Large intestine (tissue), 3 donors: ENCODE data around the gene FLRT1. TPM values are rescaled to one million over a fixed set of nuclear protein-coding genes. Genes with fewer than 3 reads are reported as not detected.
A peak's percentile ranks its signal among the peaks of the same experiment; 100 is the strongest.

Source experiments
- DNase-seq, 2 donors: peaks; one replicate each; pipeline versions ENCODE4 v3.0.0 to v3.0.0-alpha.2; 2013
- H3K27ac ChIP-seq: one replicate; pipeline ENCODE4 v1.5.1; 2013; ENCODE audit warnings: low read length
- H3K27me3 ChIP-seq: 2 replicates; pipeline ENCODE4 v1.6.1; 2013; ENCODE audit warnings: low read length; ENCODE audit not compliant: control insufficient read depth, insufficient read depth
- H3K36me3 ChIP-seq: 2 replicates; pipeline ENCODE4 v1.6.1; 2013; ENCODE audit warnings: low read length; ENCODE audit not compliant: control insufficient read depth, insufficient read depth
- H3K4me1 ChIP-seq: one replicate; pipeline ENCODE4 v1.6.1; 2013; ENCODE audit warnings: low read length; ENCODE audit not compliant: control insufficient read depth, insufficient read depth
- H3K4me3 ChIP-seq: one replicate; pipeline ENCODE4 v1.5.1; 2013; ENCODE audit warnings: low read length
- H3K9me3 ChIP-seq: one replicate; pipeline ENCODE4 v1.6.1; 2013; ENCODE audit warnings: mild to moderate bottlenecking, low read depth, low read length, moderate library complexity; ENCODE audit not compliant: control insufficient read depth
- WGBS: methylation state at CpG from one replicate; pipeline ENCODE4 v1.1.5; 2013; ENCODE audit warnings: low lambda C conversion rate; ENCODE audit not compliant: insufficient coverage; 5-methylcytosine and 5-hydroxymethylcytosine counted together
- polyA plus RNA-seq: library from polyadenylated mRNA; unstranded; fragments of 120-200 nt; gene quantifications from one replicate; pipeline ENCODE4 v1.2.1, GENCODE V29; 2013

The FLRT1 gene
- polyA plus RNA-seq, 1 donor: 1.9 TPM

DNA sequence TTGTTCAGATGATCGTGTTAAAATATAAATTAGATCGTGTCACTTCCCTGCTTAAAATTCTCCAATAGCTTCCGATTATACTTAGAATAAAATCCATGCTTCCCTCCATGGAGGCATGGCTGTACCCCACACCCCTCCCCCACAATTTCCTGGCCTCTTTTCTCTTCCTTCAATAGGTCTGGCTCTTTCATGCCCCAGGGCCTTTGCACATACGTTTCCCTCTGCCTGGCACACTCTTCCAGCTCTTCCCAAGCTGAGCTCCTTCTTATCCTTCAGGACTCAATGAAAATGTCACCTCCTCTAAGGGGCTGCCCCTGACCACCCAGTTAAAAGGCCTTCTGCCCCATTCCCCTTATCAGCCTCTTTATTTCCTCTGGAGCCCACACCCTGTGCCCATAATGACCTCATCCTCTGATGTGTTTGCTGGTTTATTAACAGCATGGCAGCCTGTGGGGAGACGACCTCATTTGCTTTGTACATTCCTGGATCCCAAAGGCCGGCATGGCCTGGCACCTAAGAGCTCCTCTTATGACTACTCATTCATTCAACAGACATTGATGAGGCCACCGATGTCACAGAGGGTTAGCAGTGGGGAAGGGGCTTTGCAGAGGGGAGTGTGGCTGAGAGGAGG lies 9.0 kb upstream of the FLRT1 start:
- DNase-seq: no peak
- H3K36me3 ChIP-seq: no peaks in the 10 kb centered on the region
- no peak overlapping the region for H3K27ac ChIP-seq
- no peaks in the 10 kb centered on the region for H3K4me1 ChIP-seq
- H3K27me3 ChIP-seq: peaks cover 7% of the 10 kb centered on the region
- WGBS: no CpG with 5 or more reads among the region's 7 CpGs
- H3K4me3 ChIP-seq: no peak overlapping the region
- peaks cover 3% of the 10 kb centered on the region for H3K9me3 ChIP-seq

DNA sequence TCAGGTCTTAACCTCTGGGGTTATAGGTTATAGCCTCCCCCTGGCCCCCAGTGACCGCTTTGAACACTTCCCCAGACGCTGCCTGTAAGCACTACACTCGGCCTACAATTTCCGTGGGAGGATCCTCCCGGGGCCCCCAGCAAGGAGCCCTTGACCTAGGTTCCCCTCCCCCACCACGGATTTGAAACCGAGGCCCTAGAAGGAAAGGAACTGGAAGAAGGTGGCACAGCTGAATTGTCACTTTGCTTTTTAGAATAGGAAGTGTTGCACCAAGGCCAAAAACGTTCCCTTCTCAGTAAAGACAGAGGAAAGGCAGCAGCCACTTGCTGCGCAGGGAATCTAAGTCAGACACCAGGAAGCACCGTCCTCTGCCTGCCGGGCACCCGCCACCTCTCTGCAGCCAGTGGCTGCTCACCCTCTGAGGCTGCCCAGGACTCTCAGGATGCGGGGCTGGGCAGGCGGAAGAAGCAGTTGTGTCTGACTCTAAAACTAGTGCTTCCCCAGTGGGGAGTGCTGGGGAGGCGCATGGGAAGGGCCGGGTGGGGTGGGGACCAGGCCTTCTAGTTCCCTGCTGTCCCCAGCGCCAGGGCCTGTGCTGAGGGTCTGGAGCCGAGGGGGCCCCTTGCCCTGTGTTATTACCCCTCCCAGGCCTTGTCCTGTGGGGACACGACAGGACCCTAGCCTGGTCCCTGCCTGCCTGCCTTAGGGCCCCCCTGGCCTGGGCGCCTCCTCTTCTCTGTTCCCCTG lies 7.9 kb upstream of the FLRT1 start:
- Histone ChIP-seq H3K9me3 (peaks cover 3% of the 10 kb centered on the region), H3K27ac (no peak overlapping the region), H3K36me3 (no peaks in the 10 kb centered on the region), H3K27me3 (peaks cover 9% of the 10 kb centered on the region), H3K4me1 (no peaks in the 10 kb centered on the region), H3K4me3 (no peak overlapping the region)
- no CpG with 5 or more reads among the region's 20 CpGs for WGBS
- DNase-seq: no peak

DNA sequence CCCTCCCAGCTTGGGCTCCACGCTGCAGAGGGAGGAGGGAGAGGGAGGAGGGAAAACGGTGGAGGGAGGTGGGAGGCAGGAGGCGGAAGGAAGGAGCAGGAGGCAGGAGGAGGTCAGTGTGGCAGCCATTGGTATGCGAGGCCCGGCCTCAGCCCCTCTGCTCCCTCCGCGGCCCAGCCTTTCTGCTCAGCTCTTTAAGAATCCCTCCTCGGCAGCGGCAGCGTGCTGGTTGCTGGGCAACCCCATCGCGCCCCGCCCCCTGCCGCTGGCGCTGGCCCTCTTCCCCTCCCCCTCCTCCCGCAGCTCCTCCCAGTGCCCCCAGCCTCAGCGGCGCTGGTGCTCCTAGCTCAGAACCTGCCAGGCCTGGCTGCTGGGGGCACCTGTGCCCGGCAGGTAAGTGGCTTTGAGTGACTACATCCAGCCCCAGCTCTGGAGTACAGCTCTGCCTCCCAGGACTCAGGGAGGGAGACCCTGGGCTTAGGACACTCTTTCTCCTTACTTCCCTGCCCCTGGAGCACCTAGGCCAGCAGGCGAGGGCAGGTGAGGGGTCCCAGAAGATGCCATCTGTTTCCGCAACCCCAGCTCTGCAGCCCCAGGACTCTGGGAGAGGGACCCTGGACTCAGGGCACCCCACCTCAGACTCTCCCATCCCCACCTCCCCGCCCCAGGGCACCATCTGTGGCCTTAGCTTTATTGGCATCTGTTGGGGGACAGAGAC lies 7.2 kb upstream of the FLRT1 start:
- H3K27ac ChIP-seq: no peak overlapping the region
- WGBS: no CpG with 5 or more reads among the region's 22 CpGs
- no peaks in the 10 kb centered on the region for H3K36me3 ChIP-seq
- peaks cover 9% of the 10 kb centered on the region for H3K27me3 ChIP-seq
- DNase-seq: no peak
- peaks cover 3% of the 10 kb centered on the region for H3K9me3 ChIP-seq
- H3K4me3 ChIP-seq: no peak overlapping the region
- H3K4me1 ChIP-seq: no peaks in the 10 kb centered on the region

DNA sequence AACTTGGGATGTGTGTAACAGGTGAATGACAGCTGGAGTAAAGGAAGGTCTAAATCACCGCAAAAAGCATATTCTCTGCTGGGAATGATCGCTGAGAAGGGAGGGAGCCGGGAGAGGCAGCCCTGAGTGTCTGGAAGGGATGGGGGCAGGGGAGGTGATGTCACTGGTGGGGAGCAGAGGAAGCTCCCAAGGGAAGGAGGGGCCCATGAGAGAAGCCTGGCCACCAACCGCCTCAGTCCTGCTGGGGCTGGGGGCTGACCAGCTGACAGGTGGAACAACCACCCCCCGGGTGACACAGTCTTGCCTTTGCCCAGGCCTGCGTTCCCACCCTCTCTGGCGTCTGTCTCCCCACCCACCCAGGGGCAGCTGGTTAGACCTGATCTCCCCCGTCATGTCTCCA lies 6.0 kb upstream of the FLRT1 start:
- H3K9me3 ChIP-seq: peaks cover 3% of the 10 kb centered on the region
- no peak for DNase-seq
- H3K4me1 ChIP-seq: no peaks in the 10 kb centered on the region
- no CpG with 5 or more reads among the region's 8 CpGs for WGBS
- H3K4me3 ChIP-seq: no peak overlapping the region
- peaks cover 21% of the 10 kb centered on the region for H3K27me3 ChIP-seq
- H3K36me3 ChIP-seq: no peaks in the 10 kb centered on the region
- H3K27ac ChIP-seq: no peak overlapping the region

DNA sequence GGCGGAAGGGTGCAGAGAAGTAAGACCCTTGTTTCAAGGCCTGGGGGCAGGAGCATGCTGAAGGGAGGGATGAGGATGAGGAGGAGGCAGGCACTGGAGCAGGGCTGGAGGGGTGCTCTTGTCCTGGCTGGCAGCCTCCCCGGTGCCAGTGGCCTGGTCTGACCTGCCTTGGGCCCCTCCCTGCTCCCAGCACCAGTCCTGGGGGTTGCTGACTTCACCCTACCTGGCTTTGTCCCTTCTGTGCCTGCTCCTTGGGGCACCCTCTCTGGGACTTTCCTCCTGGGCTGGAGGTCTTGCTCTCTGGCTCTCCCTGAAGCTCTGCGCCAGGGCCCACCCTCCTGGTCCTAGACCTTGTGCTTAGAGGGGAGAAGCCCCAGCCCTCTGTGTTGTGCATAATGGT lies 4.7 kb upstream of the FLRT1 start:
- no peak overlapping the region for H3K27ac ChIP-seq
- peaks cover 28% of the 10 kb centered on the region for H3K27me3 ChIP-seq

DNA sequence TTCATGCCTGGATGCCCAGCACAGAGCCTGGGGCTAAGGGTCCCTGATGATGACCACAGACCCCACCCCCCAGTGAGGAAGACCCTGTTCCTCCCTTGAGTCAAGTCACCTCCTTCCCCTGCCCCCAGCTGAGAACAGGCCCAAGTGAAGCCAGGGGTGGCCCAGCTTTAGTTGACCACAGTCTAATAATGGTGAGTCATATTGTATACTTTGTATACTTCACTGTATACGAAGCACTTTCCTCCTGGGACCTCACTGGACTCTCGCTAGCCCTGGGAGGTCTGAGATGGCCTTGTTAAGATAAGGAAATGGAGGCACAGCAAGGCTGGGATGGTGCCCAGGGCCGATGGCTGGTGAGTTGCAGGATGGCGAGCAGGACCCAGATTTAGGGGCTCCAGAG lies 3.7 kb upstream of the FLRT1 start:
- DNase-seq: no peak
- no CpG with 5 or more reads among the region's 4 CpGs for WGBS

More for the DNA sequence above, 4.7 kb upstream of the FLRT1 start:
- Histone ChIP-seq H3K36me3 (no peaks in the 10 kb centered on the region), H3K4me1 (no peaks in the 10 kb centered on the region), H3K4me3 (no peak overlapping the region), H3K9me3 (peaks cover 3% of the 10 kb centered on the region)
- no peak for DNase-seq
- WGBS: no CpG with 5 or more reads among the region's 3 CpGs

DNA sequence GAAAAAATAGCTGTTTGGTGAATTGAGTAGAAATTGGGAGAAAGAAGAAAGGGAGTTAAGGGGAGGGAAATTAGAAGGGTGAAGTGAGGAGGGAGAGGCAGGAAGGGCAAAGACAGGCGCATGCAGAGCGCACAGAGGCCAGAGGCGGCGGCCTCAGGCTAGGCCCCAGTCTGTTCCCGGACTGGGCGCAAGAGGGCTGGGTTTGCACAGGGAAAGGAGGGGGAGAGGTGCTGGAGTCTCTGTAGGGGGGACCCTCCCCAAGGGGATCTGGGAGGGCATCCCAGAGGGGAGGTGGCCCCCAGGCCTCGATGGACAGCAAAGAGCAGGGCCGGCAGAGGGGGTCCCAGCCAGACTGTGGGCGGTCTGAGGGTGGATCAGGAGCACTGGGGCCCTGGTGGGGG lies 1.3 kb upstream of the FLRT1 start:
- whole genome bisulfite sequencing: 80% methylated on average over 1 of the region's 9 CpGs
- no peak overlapping the region for H3K27ac ChIP-seq
- H3K4me1 ChIP-seq: no peaks in the 10 kb centered on the region
- H3K27me3 ChIP-seq: peaks cover 41% of the 10 kb centered on the region
- no peak for DNase-seq
- H3K36me3 ChIP-seq: no peaks in the 10 kb centered on the region
- peaks cover 3% of the 10 kb centered on the region for H3K9me3 ChIP-seq
- H3K4me3 ChIP-seq: no peak overlapping the region

More for the DNA sequence above, 3.7 kb upstream of the FLRT1 start:
- H3K9me3 ChIP-seq: peaks cover 4% of the 10 kb centered on the region
- peaks cover 38% of the 10 kb centered on the region for H3K27me3 ChIP-seq
- H3K4me3 ChIP-seq: no peak overlapping the region
- H3K4me1 ChIP-seq: no peaks in the 10 kb centered on the region
- H3K27ac ChIP-seq: no peak overlapping the region
- H3K36me3 ChIP-seq: no peaks in the 10 kb centered on the region

DNA sequence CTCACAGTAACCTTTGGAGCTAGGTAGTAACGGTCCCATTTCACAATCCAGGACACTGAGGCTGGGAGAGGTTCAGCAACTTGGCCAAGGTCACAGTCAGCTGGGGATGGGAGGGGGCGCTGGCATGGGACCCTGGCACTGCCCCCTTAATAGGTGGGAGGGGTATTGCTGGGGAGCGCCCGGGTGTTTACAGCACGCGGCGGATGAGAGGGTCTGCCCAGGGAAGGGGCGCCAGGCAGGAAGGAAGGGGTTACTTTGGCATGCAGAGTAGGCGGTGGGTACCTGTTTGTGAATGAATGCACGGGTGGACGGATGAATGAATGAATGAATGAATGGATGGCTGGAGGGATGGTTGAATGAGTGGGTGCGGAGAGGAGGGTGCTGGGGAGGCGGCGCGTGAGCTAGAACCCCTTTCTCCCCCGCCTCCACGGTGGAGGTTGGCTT lies 628 bp upstream of the FLRT1 start:
- Histone ChIP-seq H3K4me1 (no peaks in the 10 kb centered on the region), H3K27me3 (peaks cover 41% of the 10 kb centered on the region), H3K9me3 (peaks cover 3% of the 10 kb centered on the region), H3K4me3 (no peak overlapping the region), H3K36me3 (no peaks in the 10 kb centered on the region), H3K27ac (no peak overlapping the region)
- DNase-seq: no peak
- no CpG with 5 or more reads among the region's 17 CpGs for WGBS

DNA sequence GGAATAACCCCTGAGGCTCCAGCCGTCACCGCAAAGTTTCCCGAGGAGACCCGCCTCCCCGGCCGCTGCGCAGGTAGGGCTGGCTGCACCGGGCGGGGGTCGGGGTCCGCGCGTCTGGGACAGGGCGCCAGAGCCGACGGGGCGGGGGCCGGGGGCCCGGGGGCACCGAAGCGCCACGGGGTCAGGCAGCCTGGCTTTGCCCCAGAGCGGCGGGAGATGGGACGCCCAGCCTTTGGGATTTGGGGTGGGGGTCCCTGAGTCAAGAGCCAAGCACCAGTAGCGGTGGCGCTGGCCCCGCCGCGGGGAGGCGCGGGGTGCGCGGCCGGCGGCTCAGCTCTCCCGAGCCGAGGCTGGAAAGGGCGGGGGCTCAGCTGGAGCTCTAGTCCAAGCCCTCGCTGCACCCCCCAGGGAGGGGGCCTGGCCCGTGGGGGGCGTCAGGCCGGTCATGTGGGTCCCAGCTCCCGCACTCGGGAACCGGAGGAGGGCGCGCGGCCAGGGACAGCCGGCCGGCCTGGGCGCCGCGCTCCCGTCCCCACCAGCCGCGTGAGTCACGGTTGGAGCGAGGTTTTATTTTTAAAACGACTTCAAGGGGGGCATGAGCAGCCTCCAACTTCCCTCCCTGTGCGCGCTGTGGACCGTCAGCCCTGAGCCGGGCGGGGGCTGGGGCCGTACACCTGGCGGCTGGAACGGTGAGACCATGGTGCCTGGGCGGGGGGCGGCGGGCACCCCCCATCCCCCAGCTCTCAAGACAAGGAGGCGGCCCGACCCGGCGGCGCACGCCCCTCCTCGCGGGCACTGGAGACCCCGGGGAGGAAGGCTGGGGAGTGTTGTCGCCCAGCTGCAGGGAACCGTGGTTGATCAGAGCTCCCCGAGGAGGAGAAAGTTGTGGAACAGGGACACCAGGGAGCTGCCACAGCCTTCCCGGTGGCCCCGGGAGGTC lies 626 bp downstream of the FLRT1 start:
- peak in 1 of 2 donors; percentile 31 for DNase-seq
- peaks cover 3% of the 10 kb centered on the region for H3K9me3 ChIP-seq
- no CpG with 5 or more reads among the region's 85 CpGs for WGBS

More for the DNA sequence above, 626 bp downstream of the FLRT1 start:
- Histone ChIP-seq H3K4me1 (no peaks in the 10 kb centered on the region), H3K36me3 (no peaks in the 10 kb centered on the region), H3K27ac (no peak overlapping the region), H3K27me3 (peaks cover 41% of the 10 kb centered on the region), H3K4me3 (peak overlapping the region; percentile 16)
